HepG2 (cell line): ENCODE measurements around the gene FNDC8. TPM values are rescaled to one million over a fixed set of nuclear protein-coding genes. Genes with fewer than 3 reads are reported as not detected.
A peak's percentile ranks its signal among the peaks of the same experiment; 100 is the strongest.

Experiments
- ARID3A ChIP-seq: IDR thresholded peaks from 2 replicates; pipeline ENCODE4 v1.6.1; 2012; ENCODE audit warnings: low read depth, low read length, improper control_type of control experiment
- ATF2 ChIP-seq: sonication (generic); formaldehyde crosslinking; IDR thresholded peaks from 2 replicates; pipeline ENCODE4 v1.4.0; 2020; ENCODE audit warnings: missing genetic modification reagents
- CCDC6 ChIP-seq: sonication (generic); formaldehyde crosslinking; IDR thresholded peaks from 2 replicates; pipeline ENCODE4 v1.8.1; 2022; ENCODE audit warnings: mild to moderate bottlenecking, missing genetic modification reagents, moderate library complexity
- ELF3 ChIP-seq: IDR thresholded peaks from 2 replicates; pipeline ENCODE4 v1.6.1; 2016; ENCODE audit warnings: missing genetic modification reagents, missing compliant biosample characterization
- HOXA3 ChIP-seq: sonication (generic); formaldehyde crosslinking; IDR thresholded peaks from 2 replicates; pipeline ENCODE4 v1.5.0; 2020; ENCODE audit warnings: missing genetic modification reagents
- HOXA7 ChIP-seq: sonication (generic); formaldehyde crosslinking; IDR thresholded peaks from 2 replicates; pipeline ENCODE4 v1.8.1; 2022; ENCODE audit warnings: mild to moderate bottlenecking, missing genetic modification reagents, moderate library complexity
- HOXD1 ChIP-seq: sonication (generic); formaldehyde crosslinking; IDR thresholded peaks from 2 replicates; pipeline ENCODE4 v1.5.0; 2020; ENCODE audit warnings: missing genetic modification reagents
- MEF2D ChIP-seq: sonication (generic); formaldehyde crosslinking; IDR thresholded peaks from 2 replicates; pipeline ENCODE4 v1.5.1; 2020; ENCODE audit warnings: mild to moderate bottlenecking, missing genetic modification reagents
- MIER2 ChIP-seq: IDR thresholded peaks from 2 replicates; pipeline ENCODE4 v1.6.1; 2016; ENCODE audit warnings: missing biosample characterization, missing genetic modification reagents
- NKX3-1 ChIP-seq: sonication (generic); formaldehyde crosslinking; IDR thresholded peaks from 2 replicates; pipeline ENCODE4 v1.5.0; 2020; ENCODE audit warnings: missing genetic modification reagents
- NR1H2 ChIP-seq: sonication (generic); formaldehyde crosslinking; IDR thresholded peaks from 2 replicates; pipeline ENCODE4 v1.8.1; 2022; ENCODE audit warnings: low read depth, missing genetic modification reagents, borderline replicate concordance
- ONECUT2 ChIP-seq: sonication (generic); formaldehyde crosslinking; IDR thresholded peaks from 2 replicates; pipeline ENCODE4 v1.4.0; 2020; ENCODE audit warnings: missing genetic modification reagents
- PHB2 ChIP-seq: fragments of 450-650 bp; IDR thresholded peaks from 2 replicates; pipeline ENCODE4 v1.6.1; 2018; ENCODE audit not compliant: partially characterized antibody
- PTBP1 ChIP-seq: fragments of 200-400 bp; formaldehyde crosslinking; IDR thresholded peaks from 2 replicates; pipeline ENCODE4 v1.6.1; 2018; ENCODE audit warnings: low read length, low read depth; ENCODE audit not compliant: poor library complexity, severe bottlenecking
- REL ChIP-seq: sonication (generic); formaldehyde crosslinking; conservative IDR thresholded peaks from 2 replicates; pipeline ENCODE4 v1.8.0; 2022; ENCODE audit warnings: mild to moderate bottlenecking, missing genetic modification reagents, moderate library complexity
- SKI ChIP-seq: fragments of 450-650 bp; IDR thresholded peaks from one replicate; pipeline ENCODE4 v1.6.1; 2018; ENCODE audit warnings: mild to moderate bottlenecking; ENCODE audit not compliant: partially characterized antibody
- TAF15 ChIP-seq: fragments of 200-400 bp; formaldehyde crosslinking; IDR thresholded peaks from one replicate; pipeline ENCODE4 v1.6.1; 2018; ENCODE audit warnings: mild to moderate bottlenecking, low read depth, low read length; ENCODE audit not compliant: poor library complexity, severe bottlenecking
- ZBTB20 ChIP-seq: sonication (generic); formaldehyde crosslinking; IDR thresholded peaks from 2 replicates; pipeline ENCODE4 v1.8.1; 2023; ENCODE audit warnings: missing genetic modification reagents, low read depth, mild to moderate bottlenecking, borderline replicate concordance
- ZBTB3 ChIP-seq: sonication (generic); formaldehyde crosslinking; IDR thresholded peaks from 2 replicates; pipeline ENCODE4 v1.4.0; 2020; ENCODE audit warnings: low read depth, mild to moderate bottlenecking, moderate library complexity, missing genetic modification reagents, borderline replicate concordance
- ZBTB34 ChIP-seq: sonication (generic); formaldehyde crosslinking; IDR thresholded peaks from 2 replicates; pipeline ENCODE4 v1.8.0; 2022; ENCODE audit warnings: mild to moderate bottlenecking, missing genetic modification reagents
- ZFAT ChIP-seq: sonication (generic); formaldehyde crosslinking; conservative IDR thresholded peaks from 2 replicates; pipeline ENCODE4 v1.8.1; 2023; ENCODE audit warnings: missing genetic modification reagents, inconsistent platforms
- ZNF205 ChIP-seq: IDR thresholded peaks from 2 replicates; pipeline ENCODE4 v1.6.1; 2018; ENCODE audit warnings: missing biosample characterization, missing genetic modification reagents
- ZNF512B ChIP-seq: sonication (generic); formaldehyde crosslinking; IDR thresholded peaks from 2 replicates; pipeline ENCODE4 v1.5.1; 2020; ENCODE audit warnings: missing genetic modification reagents, mild to moderate bottlenecking, borderline replicate concordance
- ZNF546 ChIP-seq: sonication (generic); formaldehyde crosslinking; conservative IDR thresholded peaks from 2 replicates; pipeline ENCODE4 v1.8.1; 2023; ENCODE audit warnings: mild to moderate bottlenecking, missing genetic modification reagents
- ZSCAN30 ChIP-seq: sonication (generic); formaldehyde crosslinking; IDR thresholded peaks from 2 replicates; pipeline ENCODE4 v1.5.0; 2020; ENCODE audit warnings: mild to moderate bottlenecking, missing genetic modification reagents
- polyA plus RNA-seq, 8 experiments: library from polyadenylated mRNA; depleted of rRNA in 3 of 8; stranded (reverse) in 7 of 8; unstranded in 1 of 8; fragments of >200 nt; fragmentation: Illumina TruSeq in 4 of 8; extraction: Trizol in 4 of 8; gene quantifications; 2 replicates each; pipeline versions ENCODE4 v1.2.1 to v1.2.3, GENCODE V29; 2011 to 2016; ENCODE audit warnings: low read depth in 4 of 8, missing spikeins in 1 of 8, mixed read lengths in 1 of 8; ENCODE audit not compliant: insufficient read depth in 1 of 8
- total RNA-seq, 5 experiments: library from RNA; depleted of rRNA; stranded (reverse); fragments of >200 nt; fragmentation: Illumina TruSeq; extraction: Trizol; gene quantifications; 2 replicates each; pipeline ENCODE4 v1.2.3, GENCODE V29; 2016; ENCODE audit warnings: low read depth in 1 of 5

The FNDC8 gene
- total and polyA plus RNA-seq, 2 of the 13 experiments (the other 11 are each of a cell fraction or from before 2014, with no cell fraction given), result not detected

- TF ChIP-seq ZNF512B (CRISPR knock-in tag) (no peak), NKX3-1 (CRISPR knock-in tag) (no peak), PTBP1 (no peak), ARID3A (no peak), MEF2D (no peak), REL (peak; percentile 50; the same call in 1 of the 2 replicates), CCDC6 (peak; percentile 30; the same call in 1 of the 2 replicates), HOXA7 (CRISPR knock-in tag) (no peak), ZNF546 (CRISPR knock-in tag) (peak; percentile 8; the same call in 1 of the 2 replicates), NR1H2 (CRISPR knock-in tag) (no peak), ELF3 (no peak), ATF2 (CRISPR knock-in tag) (no peak), MIER2 (CRISPR knock-in tag) (no peak), PHB2 (no peak), HOXD1 (CRISPR knock-in tag) (no peak), ZNF205 (CRISPR knock-in tag) (no peak), HOXA3 (no peak; the same call in 1 of the 2 replicates), ZBTB20 (CRISPR knock-in tag) (no peak), ZFAT (no peak), ONECUT2 (CRISPR knock-in tag) (no peak), ZBTB34 (no peak), TAF15 (no peak), SKI (peak; percentile 68), ZSCAN30 (CRISPR knock-in tag) (no peak), ZBTB3 (CRISPR knock-in tag) (no peak)
These were observed 33.0 kb upstream of the FNDC8 start (continued) for GRCh38 chr17:35088356-35088880.
